AG08396 (cell line): Measurements from ENCODE around the gene DHX30.
"Not testable (repeated sequence)": the region's sequence is repeated elsewhere in the genome, so short reads cannot be mapped to it uniquely, and the experiment has no call there.

Source experiments
- DNase-seq: peaks from one replicate; pipeline ENCODE4 v3.0.0; 2012; ENCODE audit warnings: low spot score, mixed read lengths

The DHX30 gene

DNA sequence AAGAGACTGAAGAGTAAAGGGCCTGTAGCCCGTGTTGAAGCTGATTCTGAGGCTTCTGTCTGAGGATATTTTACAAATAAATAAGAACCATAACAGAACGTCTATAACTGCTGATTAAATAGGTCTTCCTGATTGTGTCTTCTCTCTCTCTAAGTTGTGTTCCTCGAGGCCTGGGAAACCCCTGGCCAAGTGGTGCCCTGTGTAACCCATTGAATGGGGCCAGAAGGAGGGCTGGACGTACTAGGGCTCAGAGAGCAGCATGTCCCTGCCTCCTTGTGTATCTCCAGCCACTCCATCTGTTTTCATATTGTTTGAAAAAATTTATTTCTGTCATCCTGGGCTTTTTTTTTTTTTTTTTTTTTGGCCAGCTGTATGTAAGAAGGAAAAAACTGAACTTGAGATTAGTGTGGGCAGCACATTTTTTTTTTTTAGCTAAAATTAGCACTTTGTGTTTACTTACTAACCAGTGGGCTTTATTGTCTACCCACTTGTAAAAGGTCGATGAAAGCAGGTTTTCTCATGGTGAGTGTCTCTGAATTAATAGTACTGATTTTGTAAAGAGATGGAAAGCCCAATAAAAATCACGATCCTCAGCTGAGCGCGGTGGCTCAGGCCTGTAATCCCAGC is 10.7 kb downstream of the DHX30 start:
- no peak for DNase-seq

DNA sequence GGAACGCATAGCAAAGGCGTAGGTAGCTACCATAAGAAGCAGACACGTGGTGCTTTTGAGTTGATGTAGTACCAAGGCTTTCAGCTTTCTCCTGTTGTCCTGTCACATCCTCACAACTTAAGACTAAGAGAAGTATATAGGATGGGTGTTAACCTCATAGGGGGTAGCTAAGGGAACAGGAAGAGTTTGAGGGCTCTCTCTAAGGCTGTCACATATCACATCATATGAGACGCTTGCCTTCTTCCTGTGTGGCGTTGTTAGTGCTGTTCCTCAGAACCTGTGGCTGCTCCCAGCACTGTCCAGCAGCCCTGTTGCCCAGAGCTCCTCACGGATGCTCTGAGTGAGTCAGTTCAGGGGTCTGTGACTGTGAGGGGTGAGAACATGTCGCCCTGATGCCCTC is 14.7 kb downstream of the DHX30 start:
- DNase-seq: no peak

DNA sequence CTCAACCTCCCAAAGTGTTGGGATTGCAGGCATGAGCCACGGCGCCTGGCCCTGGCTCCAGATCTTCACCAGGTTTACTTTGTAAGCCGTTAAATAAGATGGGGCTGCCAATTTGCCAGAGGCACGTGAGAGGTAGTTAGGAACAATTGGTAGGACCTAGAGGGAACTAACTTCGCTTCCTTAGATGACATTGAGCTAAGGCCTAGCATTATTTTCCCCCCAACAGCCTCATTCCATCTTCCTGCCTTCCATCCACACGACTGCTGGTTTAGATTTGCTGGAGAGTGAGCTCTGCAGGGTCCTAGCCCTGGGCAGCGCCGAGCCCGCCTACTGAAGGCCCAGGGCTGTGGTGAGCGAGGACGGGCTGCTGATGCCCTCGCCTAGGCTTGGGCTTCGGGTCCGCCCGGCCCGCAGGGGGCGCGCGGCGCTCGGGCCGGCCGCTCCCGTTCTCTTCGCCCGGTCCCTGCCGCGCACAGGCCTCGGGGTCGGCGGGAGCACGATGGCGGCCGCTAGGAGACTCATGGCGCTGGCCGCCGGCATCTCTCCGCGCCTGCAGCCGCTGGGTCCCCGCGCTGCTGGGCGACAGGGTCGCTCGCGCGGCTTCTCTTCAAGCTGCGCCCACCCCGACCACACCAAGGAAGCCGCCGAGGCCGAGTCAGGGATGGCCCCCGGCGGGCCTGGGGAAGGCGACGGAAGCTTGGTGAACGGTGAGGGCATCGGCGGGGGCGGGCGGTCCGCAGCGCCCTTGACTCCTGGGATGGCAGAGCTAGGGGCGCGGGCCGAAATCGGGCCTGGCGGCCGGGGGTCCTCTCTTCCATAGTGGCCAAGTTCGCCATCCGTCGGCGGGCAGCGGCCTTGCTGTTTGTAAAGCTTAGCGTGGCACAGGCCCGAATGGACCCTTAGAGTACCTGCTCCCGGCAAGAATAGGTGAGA is 21.9 kb downstream of the DHX30 start:
- peak; percentile 98 for DNase-seq

DNA sequence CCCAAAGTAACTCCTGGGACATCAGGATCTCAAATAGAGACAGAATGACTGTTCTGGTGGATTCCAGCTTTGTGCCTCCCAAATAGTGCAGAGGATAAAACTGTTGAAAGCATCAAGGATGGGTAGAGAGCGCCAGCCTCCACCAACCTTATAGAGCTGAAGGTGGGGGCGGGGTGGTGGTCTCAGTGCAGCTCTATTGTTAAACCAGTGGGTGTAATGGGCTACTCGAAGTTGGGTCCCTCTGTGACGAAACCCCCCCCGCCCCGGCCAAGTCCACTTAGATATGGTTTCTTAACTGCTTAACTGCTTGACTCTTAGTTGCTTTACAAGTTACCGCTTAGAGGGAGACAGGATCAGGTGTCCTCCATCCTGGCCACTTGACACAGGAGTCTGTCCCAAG is 22.7 kb downstream of the DHX30 start:
- DNase-seq: no peak

DNA sequence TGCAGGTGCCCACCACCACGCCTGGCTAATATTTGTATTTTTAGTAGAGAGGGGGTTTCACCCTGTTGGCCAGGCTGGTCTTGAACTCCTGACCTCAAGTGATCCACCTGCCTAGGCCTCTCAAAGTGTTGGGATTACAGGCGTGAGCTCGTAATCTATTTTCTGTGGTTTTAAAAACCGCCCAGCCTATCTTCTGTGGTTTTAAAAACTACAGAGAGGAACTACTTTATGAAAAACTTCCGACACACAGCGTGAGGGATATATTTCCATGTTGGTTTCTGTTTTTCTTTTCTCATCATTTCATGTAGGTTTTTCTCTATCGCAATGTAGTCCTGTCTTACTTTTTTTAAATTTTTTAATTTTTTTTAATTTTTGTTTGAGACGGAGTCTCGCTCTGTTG is 26.5 kb downstream of the DHX30 start:
- DNase-seq: not testable (repeated sequence)

DNA sequence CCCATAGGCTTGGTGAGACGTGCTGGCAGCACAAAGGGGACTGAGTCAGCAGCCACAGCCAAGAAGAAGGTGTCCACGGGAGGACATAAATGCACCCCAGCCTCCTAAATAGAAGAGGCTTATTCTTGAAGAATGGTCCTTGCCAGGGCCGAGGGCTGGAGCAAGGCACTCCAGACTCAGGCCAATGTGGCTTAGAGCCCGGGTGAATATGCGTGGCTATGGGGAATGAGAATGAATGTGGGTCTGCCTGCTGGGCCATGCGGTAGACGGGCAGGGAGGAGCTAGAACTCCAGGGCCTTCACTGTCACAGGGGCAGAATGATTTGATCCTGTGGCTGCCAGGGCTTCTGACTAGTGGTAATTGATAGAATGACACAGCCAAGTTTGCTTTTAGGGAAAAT is 34.0 kb downstream of the DHX30 start:
- no peak for DNase-seq

DNA sequence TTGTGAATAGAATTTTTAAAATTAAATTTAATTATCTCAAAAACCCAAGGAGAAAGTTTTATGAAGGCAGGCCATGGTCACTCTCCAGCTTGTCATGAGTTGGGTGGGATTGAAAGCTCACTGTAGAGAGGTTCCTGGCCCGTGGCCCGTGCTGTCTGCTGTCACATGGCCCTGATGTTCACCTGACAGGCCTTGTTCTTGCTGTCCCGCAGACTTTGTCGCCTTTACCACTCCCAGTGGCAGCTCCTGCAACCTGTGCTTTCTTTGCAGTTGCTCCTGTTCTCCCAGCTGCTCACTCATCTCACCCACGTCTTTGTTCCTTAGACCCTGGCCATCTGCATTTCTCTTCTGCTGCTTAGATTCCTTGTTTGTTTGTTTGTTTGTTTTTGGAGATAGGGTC is 35.6 kb downstream of the DHX30 start:
- DNase-seq: no peak

DNA sequence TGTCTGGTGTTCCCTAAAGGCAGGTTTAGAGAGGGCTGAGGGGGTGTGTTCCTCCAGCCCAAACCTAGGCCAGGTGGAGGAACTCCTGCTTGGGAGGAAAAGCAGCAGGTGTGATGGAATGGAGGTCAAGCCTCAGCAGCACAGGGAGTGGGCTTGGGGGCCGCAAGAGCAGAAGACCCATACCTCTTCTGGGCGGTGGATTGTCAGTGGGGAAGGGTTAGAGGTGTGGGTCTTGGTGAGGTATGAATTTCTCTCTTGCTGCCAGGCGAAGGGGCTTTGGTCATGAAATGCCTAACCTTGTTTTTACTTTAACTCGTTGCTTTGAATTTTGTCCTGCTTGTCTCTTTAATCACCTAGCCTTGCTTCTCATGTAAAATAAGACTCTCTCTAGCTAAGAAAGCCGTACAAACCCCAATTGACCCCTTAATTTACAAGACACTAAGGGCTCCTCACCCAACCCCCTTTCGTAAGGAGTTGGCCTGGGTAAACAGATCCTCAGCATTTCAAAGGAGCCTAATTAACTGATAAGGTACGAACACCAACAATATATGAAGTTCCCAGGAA is 38.9 kb downstream of the DHX30 start:
- no peak for DNase-seq

DNA sequence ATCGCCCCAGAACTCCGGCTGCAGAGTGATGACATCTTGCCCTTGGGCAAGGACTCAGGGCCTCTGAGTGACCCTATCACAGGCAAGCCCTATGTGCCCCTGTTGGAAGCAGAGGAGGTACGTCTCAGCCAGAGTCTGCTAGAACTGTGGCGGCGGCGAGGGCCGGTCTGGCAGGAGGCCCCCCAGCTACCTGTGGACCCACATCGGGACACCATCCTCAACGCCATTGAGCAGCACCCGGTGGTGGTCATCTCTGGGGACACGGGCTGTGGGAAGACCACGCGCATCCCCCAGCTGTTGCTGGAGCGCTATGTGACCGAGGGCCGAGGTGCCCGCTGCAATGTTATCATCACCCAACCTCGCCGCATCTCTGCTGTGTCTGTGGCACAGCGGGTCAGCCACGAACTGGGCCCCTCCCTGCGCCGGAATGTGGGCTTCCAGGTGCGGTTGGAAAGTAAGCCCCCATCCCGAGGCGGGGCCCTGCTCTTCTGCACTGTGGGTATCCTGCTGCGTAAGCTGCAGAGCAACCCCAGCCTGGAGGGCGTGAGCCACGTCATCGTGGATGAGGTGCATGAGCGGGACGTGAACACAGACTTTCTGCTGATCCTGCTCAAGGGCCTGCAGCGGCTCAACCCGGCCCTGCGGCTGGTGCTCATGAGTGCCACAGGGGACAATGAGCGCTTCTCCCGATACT is 43.4 kb downstream of the DHX30 start:
- DNase-seq: no peak

DNA sequence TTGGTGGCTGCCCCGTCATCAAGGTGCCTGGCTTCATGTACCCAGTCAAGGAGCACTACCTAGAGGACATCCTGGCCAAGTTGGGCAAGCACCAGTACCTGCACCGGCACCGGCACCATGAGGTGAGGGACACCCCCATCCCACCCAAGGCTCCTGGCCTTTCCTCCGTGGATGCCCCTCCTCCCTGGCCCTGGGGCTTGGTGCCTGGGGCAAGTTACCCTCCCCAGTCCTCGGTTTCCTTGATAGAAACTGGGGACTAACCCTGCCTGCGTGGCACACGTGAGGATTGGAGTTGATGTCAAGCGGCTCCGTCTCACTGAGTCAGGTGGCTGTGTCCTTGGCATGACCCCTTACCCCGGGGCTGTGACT is 43.9 kb downstream of the DHX30 start:
- no peak for DNase-seq

DNA sequence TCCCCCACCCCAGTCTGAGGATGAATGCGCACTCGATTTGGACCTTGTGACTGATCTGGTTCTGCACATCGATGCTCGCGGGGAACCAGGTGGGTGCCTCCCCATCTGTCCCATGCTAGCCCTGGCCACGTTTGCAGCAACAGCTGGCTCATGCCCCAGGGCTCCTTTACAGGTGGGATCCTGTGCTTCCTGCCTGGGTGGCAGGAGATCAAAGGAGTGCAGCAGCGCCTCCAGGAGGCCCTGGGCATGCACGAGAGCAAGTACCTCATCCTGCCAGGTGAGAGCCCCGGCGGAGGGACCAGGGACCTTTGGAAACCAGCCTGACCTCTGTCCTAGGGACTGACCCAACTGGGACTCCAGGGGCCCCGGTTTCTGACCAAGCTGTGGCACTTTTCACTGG is 44.3 kb downstream of the DHX30 start:
- no peak for DNase-seq

DNA sequence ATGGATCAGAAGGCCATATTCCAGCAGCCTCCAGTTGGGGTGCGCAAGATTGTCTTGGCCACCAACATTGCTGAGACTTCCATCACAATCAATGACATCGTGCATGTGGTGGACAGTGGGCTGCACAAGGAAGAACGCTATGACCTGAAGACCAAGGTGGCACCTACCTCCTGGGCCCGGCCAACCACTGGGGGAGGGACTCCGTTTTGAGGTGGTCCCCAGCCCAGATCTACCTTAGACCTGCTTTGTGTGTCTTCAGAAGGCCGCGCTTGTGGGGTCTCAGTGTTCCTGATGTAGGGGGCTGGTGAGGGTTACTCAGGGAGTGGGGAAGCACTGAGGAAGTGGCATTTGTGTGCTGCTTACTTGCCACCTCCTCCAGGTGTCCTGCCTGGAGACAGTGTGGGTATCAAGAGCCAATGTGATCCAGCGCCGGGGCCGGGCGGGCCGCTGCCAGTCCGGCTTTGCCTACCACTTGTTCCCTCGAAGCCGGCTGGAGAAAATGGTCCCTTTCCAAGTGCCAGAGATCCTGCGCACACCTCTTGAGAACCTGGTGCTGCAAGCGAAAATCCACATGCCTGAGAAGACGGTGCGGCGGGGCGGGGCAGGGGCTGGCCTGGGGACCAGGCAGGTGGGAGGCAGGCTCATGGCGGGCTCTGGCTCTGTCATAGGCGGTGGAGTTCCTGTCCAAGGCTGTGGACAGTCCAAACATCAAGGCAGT is 45.0 kb downstream of the DHX30 start:
- no peak for DNase-seq

DNA sequence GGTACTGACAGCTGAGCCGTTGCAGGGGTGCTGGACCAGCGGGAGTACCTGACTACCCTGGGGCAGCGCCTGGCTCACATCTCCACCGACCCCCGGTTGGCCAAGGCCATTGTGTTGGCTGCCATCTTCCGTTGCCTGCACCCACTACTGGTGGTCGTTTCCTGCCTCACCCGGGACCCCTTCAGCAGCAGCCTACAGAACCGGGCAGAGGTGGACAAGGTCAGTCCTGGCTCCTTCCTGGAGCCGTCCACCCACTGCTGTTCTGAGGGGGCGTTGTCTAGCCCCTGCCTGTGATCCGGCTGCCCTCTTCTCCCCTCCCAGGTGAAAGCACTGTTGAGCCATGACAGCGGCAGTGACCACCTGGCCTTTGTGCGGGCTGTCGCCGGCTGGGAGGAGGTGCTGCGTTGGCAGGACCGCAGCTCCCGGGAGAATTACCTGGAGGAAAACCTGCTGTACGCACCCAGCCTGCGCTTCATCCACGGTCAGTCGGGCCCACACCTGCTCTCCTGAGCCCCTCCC is 45.7 kb downstream of the DHX30 start:
- DNase-seq: no peak

DNA sequence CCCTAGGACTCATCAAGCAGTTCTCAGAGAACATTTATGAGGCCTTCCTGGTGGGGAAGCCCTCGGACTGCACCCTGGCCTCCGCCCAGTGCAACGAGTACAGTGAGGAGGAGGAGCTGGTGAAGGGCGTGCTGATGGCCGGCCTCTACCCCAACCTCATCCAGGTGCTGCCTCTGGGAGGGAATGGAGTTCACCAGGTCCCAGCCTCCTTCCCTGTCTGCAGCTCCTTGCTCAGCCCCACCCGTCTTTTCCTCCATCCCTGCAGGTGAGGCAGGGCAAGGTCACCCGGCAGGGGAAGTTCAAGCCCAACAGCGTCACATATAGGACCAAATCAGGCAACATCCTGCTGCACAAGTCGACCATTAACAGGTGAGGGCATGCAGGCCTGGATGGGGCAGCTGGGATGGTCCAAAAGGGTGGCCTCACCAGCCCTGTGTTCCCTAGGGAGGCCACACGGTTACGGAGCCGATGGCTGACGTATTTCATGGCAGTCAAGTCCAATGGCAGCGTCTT is 46.3 kb downstream of the DHX30 start:
- no peak for DNase-seq

DNA sequence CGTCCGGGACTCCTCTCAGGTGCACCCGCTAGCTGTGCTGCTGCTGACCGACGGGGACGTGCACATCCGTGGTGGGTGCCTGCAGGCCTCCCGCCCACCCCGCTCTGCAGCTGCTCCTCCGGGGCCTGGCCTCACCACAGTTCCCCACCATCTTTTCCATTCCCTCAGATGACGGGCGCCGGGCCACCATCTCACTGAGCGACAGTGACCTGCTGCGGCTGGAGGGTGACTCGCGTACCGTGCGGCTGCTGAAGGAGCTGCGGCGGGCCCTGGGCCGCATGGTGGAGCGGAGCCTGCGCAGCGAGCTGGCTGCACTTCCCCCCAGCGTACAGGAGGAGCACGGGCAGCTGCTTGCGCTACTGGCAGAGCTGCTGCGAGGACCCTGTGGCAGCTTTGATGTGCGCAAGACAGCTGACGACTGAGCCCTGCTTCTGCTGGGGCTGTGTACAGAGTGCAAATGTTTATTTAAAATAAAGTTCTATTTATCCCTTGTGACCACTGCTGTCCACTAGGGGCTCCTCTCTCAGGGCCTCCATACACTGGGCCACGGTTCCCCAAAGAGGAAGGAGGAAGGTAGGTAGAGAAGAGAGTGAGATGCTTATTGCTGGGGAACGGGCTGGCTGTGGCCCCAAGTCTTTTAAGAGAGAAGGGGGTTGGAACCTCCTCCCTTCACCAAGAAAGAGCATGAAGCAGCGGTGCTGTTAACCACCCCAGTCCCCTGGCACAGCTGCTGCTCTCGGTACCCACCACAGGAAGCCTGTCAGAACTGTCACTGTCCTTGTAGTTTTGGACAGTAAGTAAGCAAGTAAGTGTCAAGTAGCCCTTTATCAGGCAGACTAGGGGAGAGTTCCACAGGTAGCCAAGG is 47.0 kb downstream of the DHX30 start:
- peak; percentile 72 for DNase-seq

DNA sequence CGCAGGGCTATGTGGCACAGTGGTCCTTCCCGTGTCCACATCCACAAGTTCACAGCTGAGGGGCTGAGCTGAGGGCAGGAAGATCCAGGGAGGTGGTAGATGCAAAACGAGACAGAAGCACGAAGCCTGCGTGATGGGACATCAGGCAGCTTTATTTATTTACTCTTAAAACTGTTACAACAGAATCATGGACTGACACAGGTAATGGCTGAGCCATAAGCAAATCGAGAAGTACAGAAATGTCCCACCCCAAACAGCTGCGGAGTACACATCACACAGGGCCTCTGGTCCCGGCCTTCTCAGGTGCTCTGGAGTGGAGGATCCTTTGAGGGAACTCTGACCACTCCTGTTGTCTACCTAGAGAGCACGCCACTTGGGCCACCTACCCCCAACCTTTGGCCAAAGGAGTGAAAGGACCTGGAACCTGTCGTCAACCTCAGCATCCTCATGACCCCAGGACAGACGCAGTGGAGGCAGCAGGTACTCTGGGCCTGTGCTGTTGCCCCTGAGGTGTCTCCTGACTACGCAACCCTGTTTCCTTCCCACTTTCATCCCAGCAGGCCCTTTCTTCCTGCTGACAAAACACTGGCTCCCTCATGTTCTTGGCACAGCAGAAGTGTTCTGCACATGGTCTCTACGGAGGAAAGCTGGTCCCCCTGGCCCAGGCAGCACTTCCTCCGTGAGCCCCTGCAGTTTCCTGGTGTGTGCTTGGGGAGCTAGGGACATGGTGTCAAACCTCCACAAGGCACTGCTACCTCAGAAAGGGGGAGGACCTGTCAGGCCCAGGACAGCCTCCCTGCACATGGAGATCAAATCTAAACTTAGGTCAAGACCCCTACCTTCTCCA is 47.8 kb downstream of the DHX30 start:
- no peak for DNase-seq

DNA sequence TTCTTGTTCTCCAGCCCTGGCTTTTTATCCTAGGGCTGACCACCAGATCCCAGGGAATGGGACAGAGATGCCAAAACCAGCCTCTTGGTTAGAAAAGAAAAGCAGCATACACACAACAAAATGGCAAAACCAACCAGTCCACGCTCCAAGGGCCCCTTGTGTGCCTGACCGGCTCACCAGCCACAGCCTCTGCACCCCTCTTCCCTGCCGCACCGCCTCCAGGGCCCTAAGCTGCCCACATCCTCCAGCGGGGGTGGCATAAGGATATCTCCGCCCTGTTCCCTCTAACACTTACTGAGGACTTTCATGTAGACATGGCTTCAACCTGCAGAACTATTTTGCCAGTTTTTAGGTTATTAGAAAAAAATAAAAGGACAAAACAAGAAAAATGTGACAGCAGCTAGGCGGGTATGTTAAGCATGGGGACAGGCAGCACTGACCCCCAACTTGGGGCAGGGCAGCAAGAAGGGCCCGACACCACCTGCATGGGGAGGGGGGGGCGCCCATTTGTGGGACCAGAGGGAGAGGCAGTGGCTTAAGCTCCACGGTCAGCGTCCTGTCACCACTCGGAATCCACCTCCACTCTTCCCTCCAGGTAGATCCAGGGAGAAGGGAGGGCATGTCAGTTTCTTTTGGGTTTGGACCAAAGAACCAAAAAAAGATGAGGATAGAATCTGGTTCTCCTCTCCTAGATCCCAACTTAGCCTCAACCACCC is 49.1 kb downstream of the DHX30 start:
- DNase-seq: no peak

DNA sequence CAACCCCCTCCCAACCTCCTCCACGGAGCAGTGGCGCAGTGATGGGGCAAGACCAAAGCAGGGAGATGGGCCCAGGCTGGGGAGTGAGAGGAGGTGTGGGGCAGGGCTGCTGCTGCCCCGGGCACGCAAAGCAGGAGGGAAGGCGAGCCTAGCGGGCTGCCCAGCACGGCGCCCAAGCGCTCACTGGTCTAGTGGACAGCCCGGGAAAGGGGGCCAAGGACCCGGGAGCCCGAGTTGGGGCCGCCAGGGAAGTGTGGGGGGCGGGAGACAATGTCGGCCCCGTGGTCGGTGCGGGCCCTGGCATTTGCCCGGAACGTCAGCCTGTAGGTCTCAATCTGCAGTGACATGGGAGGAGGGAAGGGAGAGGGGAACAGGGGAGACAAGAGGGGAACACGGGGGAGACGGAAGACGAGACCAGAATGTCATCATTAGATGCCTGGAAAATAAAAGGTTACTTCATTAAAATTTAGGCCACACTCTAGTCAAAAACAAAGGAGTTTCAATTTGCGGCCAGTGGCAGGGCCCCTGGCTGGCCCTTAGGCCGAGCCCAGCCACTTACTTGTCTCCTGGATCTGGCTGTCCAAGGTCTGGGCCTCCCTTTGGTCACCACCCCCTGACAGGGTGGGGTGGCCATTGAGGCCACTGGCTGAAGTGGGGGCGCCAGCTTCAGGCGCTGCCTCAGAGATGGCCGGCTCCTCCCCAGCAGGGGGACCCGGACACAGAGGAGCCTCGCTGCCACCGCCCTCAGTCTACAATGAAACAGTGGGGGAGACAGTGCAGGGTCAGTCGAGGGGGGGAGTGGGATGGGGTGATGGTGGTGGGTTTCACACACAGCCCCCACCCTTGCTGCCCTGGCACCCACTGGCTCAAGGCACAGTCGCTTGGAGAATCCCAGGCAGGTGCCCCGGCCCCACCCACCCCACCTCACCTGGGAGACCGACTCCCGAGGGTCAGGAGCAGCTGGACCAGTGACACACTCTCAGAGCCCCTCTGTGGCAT is 50.0 kb downstream of the DHX30 start:
- DNase-seq: no peak
